ENCODE measurements around the gene FAM228A.

DNA sequence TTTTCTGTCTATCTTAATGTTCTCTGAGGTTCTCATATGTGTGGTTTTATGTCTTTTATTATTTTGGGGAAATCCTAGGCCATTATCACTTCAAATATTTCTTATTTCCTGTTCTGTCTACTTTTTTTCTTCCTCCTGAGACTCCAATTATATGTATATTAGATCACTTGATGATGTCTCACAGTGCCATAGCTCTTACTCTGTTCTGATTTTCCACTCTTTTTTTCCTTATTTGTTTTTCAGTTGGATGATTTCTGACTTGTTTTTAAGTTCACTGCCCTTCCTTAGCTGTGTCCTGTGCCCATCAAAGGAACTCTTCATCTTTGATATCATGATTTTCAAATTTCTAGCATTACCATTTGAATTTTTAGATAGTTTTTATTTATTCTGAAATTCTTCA is 27.5 kb upstream of the FAM228A start:
- no peak for TF ChIP-seq CTCF (IDR thresholded peaks at IDR 0.05; ENCODE audit: insufficient read depth, low read length, poor library complexity, severe bottlenecking)
- no peak for TF ChIP-seq EZH2phosphoT487 (conservative IDR thresholded peaks at IDR 0.05; ENCODE audit: low read length)

All from SU-DHL-6 (cell line).